ENCODE data around the gene PACS2.

GRCh38 chr14:105274637-105275036 lies 39.9 kb upstream of the PACS2 start:
- TF ChIP-seq, protein P1, sequence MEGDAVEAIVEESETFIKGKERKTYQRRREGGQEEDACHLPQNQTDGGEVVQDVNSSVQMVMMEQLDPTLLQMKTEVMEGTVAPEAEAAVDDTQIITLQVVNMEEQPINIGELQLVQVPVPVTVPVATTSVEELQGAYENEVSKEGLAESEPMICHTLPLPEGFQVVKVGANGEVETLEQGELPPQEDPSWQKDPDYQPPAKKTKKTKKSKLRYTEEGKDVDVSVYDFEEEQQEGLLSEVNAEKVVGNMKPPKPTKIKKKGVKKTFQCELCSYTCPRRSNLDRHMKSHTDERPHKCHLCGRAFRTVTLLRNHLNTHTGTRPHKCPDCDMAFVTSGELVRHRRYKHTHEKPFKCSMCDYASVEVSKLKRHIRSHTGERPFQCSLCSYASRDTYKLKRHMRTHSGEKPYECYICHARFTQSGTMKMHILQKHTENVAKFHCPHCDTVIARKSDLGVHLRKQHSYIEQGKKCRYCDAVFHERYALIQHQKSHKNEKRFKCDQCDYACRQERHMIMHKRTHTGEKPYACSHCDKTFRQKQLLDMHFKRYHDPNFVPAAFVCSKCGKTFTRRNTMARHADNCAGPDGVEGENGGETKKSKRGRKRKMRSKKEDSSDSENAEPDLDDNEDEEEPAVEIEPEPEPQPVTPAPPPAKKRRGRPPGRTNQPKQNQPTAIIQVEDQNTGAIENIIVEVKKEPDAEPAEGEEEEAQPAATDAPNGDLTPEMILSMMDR (IDR thresholded peaks at IDR 0.05): no peak
- TF ChIP-seq POLR2A (IDR thresholded peaks at IDR 0.05): no peak
